HFFc6 (cell line): ENCODE measurements around the gene MAN1B1. TPM values are rescaled to one million over a fixed set of nuclear protein-coding genes. Genes with fewer than 3 reads are reported as not detected.

Experiments
- DNase-seq: peaks from one replicate; pipeline ENCODE4 v3.0.0-alpha.2; 2018
- H3K27ac Mint-ChIP-seq: 2 replicates; pipeline ENCODE4 v1.8.0; 2020; ENCODE audit warnings: mild to moderate bottlenecking, mixed read lengths
- H3K27me3 Mint-ChIP-seq: 2 replicates; pipeline ENCODE4 v1.8.0; 2021; ENCODE audit warnings: mild to moderate bottlenecking, moderate library complexity, mixed read lengths; ENCODE audit not compliant: insufficient read depth
- H3K36me3 Mint-ChIP-seq: 2 replicates; pipeline ENCODE4 v1.8.0; 2021; ENCODE audit warnings: low read depth, mixed read lengths
- H3K4me1 Mint-ChIP-seq: 2 replicates; pipeline ENCODE4 v1.8.0; 2020; ENCODE audit warnings: low read depth, mixed read lengths
- H3K4me3 Mint-ChIP-seq: 2 replicates; pipeline ENCODE4 v1.8.0; 2020; ENCODE audit warnings: mild to moderate bottlenecking, moderate library complexity, mixed read lengths
- H3K9me3 Mint-ChIP-seq: 2 replicates; pipeline ENCODE4 v1.8.0; 2020; ENCODE audit warnings: mild to moderate bottlenecking, mixed read lengths
- total RNA-seq, 6 experiments: library from RNA; stranded (reverse); fragmentation: NEBNext Ultra II Directional; extraction: Animal tissue kit (Norgen Biotek cat#: 25700); gene quantifications; 2 replicates in 1 of 6; 3 replicates in 5 of 6; pipeline ENCODE4 v1.2.3, GENCODE V29; 2021
- TF ChIP-seq, protein P1 (sequence below): fragments of 200-600 bp; sonication (generic); IDR thresholded peaks from 2 replicates; pipeline ENCODE4 v1.5.0; 2021; ENCODE audit warnings: antibody characterized with exemption, mild to moderate bottlenecking

MAN1B1 gene
- total RNA-seq, 6 experiments from 2014 or later = 70.1 to 90.2 (median 77.6) TPM

DNA sequence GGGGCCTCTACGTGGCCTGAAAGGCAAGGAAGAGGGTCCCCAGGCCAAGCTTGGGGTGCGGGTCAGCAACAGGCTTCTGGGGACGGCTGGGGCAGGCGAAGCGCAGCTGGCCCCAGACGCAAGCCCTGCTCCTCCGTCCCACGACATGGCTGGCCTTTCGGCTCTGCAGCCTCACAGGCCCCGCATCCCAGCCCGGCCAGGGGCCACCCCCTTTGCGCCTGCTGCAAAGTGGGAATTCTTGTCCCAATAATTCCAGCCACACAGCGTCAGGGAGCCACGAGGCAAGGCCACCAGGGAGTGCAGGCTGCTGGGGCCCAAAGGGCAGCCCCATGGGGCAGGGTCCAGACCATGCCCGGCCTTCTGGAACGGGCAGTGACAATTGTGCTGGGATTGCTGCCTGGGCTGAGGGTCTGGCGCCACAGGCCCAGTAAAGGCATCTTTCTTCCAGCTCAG lies 31.8 kb upstream of the MAN1B1 start:
- Mint-ChIP-seq H3K27ac (no peak overlapping the region), H3K4me1 (peaks cover 6% of the 10 kb centered on the region), H3K27me3 (peaks cover 12% of the 10 kb centered on the region), H3K9me3 (no peaks in the 10 kb centered on the region), H3K4me3 (no peak overlapping the region), H3K36me3 (no peaks in the 10 kb centered on the region)
- TF ChIP-seq, protein P1, sequence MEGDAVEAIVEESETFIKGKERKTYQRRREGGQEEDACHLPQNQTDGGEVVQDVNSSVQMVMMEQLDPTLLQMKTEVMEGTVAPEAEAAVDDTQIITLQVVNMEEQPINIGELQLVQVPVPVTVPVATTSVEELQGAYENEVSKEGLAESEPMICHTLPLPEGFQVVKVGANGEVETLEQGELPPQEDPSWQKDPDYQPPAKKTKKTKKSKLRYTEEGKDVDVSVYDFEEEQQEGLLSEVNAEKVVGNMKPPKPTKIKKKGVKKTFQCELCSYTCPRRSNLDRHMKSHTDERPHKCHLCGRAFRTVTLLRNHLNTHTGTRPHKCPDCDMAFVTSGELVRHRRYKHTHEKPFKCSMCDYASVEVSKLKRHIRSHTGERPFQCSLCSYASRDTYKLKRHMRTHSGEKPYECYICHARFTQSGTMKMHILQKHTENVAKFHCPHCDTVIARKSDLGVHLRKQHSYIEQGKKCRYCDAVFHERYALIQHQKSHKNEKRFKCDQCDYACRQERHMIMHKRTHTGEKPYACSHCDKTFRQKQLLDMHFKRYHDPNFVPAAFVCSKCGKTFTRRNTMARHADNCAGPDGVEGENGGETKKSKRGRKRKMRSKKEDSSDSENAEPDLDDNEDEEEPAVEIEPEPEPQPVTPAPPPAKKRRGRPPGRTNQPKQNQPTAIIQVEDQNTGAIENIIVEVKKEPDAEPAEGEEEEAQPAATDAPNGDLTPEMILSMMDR = no peak
- no peak for DNase-seq

DNA sequence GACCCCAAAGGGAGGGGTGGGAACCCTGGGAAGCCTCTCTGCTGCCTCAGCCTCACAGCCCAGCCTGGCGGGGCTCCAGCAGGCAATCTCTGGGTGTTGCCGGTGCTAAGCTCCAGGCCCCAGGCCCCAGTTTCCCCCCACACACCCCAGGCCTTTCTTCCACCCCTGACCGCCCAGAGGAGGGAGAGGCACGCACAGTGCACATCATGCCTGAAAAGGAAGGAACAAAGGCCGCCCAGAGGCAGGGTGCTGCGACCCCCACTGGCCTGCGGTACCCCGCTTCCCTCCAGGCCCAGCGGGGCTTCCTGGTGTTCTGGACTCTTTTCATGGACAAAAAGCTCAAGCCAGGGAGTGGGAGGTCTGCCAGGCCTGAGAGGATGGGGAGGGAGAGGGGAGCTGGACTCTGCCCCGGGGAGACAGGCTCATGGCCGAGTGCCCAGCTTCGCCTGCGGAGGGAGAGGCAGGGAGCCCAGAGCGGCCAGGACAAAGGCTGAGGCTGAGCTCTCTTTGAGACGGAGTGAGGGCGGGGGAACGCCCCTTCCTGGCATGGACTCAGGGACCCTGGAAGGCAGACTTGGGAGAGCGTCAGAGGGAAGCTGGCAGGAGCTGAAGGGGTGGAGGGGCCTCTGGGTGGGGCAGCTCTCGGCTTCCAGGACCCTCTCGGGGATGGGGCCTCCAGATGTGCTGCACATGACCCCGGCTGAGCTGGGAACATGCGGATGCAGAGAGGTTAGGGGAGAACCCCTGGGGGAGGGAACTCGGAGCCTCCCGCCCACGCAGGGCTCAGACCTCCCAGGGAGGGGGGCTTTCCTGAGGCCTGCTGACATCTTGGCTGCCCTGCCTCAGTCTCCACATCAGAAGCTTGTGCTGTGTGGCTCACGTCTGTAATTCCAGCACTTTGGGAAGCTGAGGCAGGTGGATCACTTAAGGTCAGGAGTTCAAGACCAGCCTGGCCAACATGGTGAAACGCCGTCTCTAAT lies 31.1 kb upstream of the MAN1B1 start:
- H3K4me3 Mint-ChIP-seq = no peak overlapping the region

GRCh38 chr9:137056739-137057415 lies 29.9 kb upstream of the MAN1B1 start:
- H3K4me3 Mint-ChIP-seq = no peak overlapping the region
- no peaks in the 10 kb centered on the region for H3K9me3 Mint-ChIP-seq
- DNase-seq = no peak
- no peaks in the 10 kb centered on the region for H3K36me3 Mint-ChIP-seq
- TF ChIP-seq, protein P1 = no peak
- no peak overlapping the region for H3K27ac Mint-ChIP-seq
- peaks cover 6% of the 10 kb centered on the region for H3K4me1 Mint-ChIP-seq
- H3K27me3 Mint-ChIP-seq = peaks cover 12% of the 10 kb centered on the region

More for the DNA sequence above, 31.1 kb upstream of the MAN1B1 start:
- Mint-ChIP-seq H3K27me3 (peaks cover 12% of the 10 kb centered on the region), H3K9me3 (no peaks in the 10 kb centered on the region), H3K4me1 (peaks cover 6% of the 10 kb centered on the region), H3K36me3 (no peaks in the 10 kb centered on the region), H3K27ac (no peak overlapping the region)
- TF ChIP-seq, protein P1 = no peak
- peak; percentile 32 for DNase-seq

DNA sequence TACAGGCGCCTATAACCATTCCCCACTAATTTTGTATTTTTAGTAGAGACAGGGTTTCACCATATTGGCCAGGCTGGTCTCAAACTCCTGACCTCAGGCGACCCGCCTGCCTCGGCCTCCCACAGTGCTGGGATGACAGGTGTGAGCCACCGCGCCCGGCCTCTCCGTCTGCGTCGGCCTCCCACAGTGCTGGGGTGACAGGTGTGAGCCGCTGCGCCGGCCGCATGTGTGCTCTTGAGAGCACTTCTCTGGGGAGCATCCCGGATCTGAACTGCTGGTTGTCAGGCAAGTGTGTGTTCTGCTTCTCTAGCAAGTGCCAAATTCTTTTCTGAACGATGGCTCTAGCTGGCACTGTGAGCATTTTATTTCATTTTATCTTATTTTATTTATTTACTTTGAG lies 29.2 kb upstream of the MAN1B1 start:
- Mint-ChIP-seq H3K4me3 (no peak overlapping the region), H3K27me3 (peaks cover 11% of the 10 kb centered on the region), H3K4me1 (peaks cover 6% of the 10 kb centered on the region), H3K9me3 (no peaks in the 10 kb centered on the region), H3K36me3 (no peaks in the 10 kb centered on the region), H3K27ac (no peak overlapping the region)
- no peak for DNase-seq
- TF ChIP-seq, protein P1 = no peak

- H3K27me3 Mint-ChIP-seq = peaks cover 8% of the 10 kb centered on the region
These were observed 28.1 kb upstream of the MAN1B1 start for GRCh38 chr9:137058521-137059234.

More at GRCh38 chr9:137058521-137059234, 28.1 kb upstream of the MAN1B1 start:
- DNase-seq = no peak
- H3K27ac Mint-ChIP-seq = no peak overlapping the region
- no peak overlapping the region for H3K4me3 Mint-ChIP-seq
- H3K9me3 Mint-ChIP-seq = no peaks in the 10 kb centered on the region
- TF ChIP-seq, protein P1 = no peak
- peaks cover 6% of the 10 kb centered on the region for H3K4me1 Mint-ChIP-seq
- no peaks in the 10 kb centered on the region for H3K36me3 Mint-ChIP-seq
